ENCODE measurements around the gene NCBP1.
A peak's percentile ranks its signal among the peaks of the same experiment; 100 is the strongest.
"Not testable (repeated sequence)": the region's sequence is repeated elsewhere in the genome, so short reads cannot be mapped to it uniquely, and the experiment has no call there.

The NCBP1 gene

GRCh38 chr9:97632985-97633858, at the start of gene NCBP1, which contains the start of gene TSTD2:
Gene NCBP1 (plus strand): TSS chr9:97633821. CDS start chr9:97633882, 61 bp downstream.
Gene TSTD2 (minus strand): TSS chr9:97633368. CDS start chr9:97627562, 5,806 bp downstream.
- peak; percentile 92 to 98 for DNase-seq (ENCODE audit: low spot score in 2 of 2)
- Mint-ChIP-seq H3K27ac (peak within 1 kb of the TSS; percentile 98), H3K4me3 (peak within 1 kb of the TSS; percentile 93), H3K36me3 (peaks cover 32% of the 10 kb centered on the region), H3K4me1 (peaks cover 33% of the 10 kb centered on the region), H3K9me3 (no peaks in the 10 kb centered on the region)
- ATAC-seq = peak; percentile 94

DNA sequence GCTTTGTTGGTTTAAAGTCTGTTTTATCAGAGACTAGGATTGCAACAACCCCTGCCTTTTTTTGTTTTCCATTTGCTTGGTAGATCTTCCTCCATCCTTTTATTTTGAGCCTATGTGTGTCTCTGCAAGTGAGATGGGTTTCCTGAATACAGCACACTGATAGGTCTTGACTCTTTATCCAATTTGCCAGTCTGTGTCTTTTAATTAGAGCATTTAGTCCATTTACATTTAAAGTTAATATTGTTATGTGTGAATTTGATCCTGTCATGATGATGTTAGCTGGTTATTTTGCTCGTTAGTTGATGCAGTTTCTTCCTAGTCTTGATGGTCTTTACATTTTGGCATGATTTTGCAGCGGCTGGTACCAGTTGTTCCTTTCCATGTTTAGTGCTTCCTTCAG, 48.8 kb upstream of the NCBP1 start:
- ATAC-seq; H3K9me3 Mint-ChIP-seq; H3K4me1 Mint-ChIP-seq; H3K27ac Mint-ChIP-seq; DNase-seq (ENCODE audit: low spot score in 2 of 2); H3K4me3 Mint-ChIP-seq; H3K36me3 Mint-ChIP-seq: not testable (repeated sequence)

DNA sequence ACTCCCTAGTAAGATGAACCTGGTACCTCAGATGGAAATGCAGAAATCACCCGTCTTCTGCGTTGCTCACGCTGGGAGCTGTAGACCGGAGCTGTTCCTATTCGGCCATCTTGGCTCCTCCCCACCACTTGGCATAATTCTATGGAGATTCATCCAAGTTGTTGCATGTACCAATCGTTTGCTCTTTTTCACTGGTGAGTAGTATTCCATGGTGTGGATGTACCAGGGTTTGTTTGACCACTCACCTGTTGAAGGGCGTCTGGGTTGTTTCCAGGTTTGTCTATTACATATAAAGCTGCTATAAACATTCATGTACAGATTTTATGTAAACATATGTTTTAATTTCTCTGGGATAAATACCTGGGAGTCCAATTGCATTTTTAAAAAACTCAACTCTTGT, 46.7 kb upstream of the NCBP1 start:
- not testable (repeated sequence) for H3K27ac Mint-ChIP-seq; H3K4me3 Mint-ChIP-seq; H3K4me1 Mint-ChIP-seq; ATAC-seq; H3K36me3 Mint-ChIP-seq; H3K9me3 Mint-ChIP-seq; DNase-seq (ENCODE audit: low spot score in 2 of 2)

GRCh38 chr9:97591535-97591934, 42.1 kb upstream of the NCBP1 start:
- Mint-ChIP-seq H3K9me3 (no peaks in the 10 kb centered on the region), H3K4me1 (no peaks in the 10 kb centered on the region), H3K36me3 (no peaks in the 10 kb centered on the region), H3K27ac (no peak overlapping the region), H3K4me3 (no peak overlapping the region)
- DNase-seq (ENCODE audit: low spot score in 2 of 2) (no peak), ATAC-seq (no peak)

GRCh38 chr9:97592126-97592525, 41.5 kb upstream of the NCBP1 start:
- ATAC-seq (no peak), DNase-seq (ENCODE audit: low spot score in 2 of 2) (no peak)
- H3K4me1 Mint-ChIP-seq = no peaks in the 10 kb centered on the region
- H3K27ac Mint-ChIP-seq = no peak overlapping the region
- H3K4me3 Mint-ChIP-seq = no peak overlapping the region
- no peaks in the 10 kb centered on the region for H3K36me3 Mint-ChIP-seq
- no peaks in the 10 kb centered on the region for H3K9me3 Mint-ChIP-seq

- no peak for ATAC-seq
- DNase-seq (ENCODE audit: low spot score in 2 of 2) = no peak
- Mint-ChIP-seq H3K9me3 (no peaks in the 10 kb centered on the region), H3K36me3 (no peaks in the 10 kb centered on the region), H3K4me1 (peaks cover 7% of the 10 kb centered on the region), H3K4me3 (no peak overlapping the region), H3K27ac (no peak overlapping the region)
Measured at GRCh38 chr9:97593960-97594359, 39.7 kb upstream of the NCBP1 start.

GRCh38 chr9:97594381-97594921, 39.2 kb upstream of the NCBP1 start:
- Mint-ChIP-seq H3K36me3 (no peaks in the 10 kb centered on the region), H3K27ac (no peak overlapping the region), H3K4me3 (no peak overlapping the region), H3K4me1 (peaks cover 7% of the 10 kb centered on the region), H3K9me3 (no peaks in the 10 kb centered on the region)
- DNase-seq (ENCODE audit: low spot score in 2 of 2) (no peak), ATAC-seq (no peak)

DNA sequence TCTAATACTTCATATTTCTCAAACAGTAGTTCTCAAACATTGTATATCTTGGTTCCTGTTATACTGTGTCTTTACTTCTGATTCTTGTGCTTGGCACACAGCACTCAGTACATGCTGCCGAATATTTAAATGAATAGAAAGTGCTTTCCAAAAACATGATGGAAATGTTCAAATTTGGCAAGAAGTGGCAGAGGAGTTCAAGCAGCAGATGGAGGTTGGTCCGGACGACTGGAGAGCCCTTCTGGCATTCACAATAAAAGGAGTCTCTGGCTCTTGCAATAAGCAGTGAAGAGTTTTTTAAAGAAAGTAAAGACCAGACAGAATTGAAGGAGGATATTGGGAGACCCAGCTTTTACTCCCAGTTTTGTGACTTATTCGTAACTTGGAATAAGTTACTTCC, 36.7 kb upstream of the NCBP1 start:
- H3K9me3 Mint-ChIP-seq = no peaks in the 10 kb centered on the region
- H3K4me3 Mint-ChIP-seq = no peak overlapping the region
- ATAC-seq = no peak
- peak overlapping the region; percentile 24 for H3K27ac Mint-ChIP-seq
- peaks cover 7% of the 10 kb centered on the region for H3K4me1 Mint-ChIP-seq
- peaks cover 19% of the 10 kb centered on the region for H3K36me3 Mint-ChIP-seq
- no peak for DNase-seq (ENCODE audit: low spot score in 2 of 2)

GRCh38 chr9:97598461-97599288, 34.9 kb upstream of the NCBP1 start:
- Mint-ChIP-seq H3K9me3 (no peaks in the 10 kb centered on the region), H3K4me1 (peaks cover 7% of the 10 kb centered on the region), H3K27ac (no peak overlapping the region), H3K36me3 (peaks cover 34% of the 10 kb centered on the region), H3K4me3 (no peak overlapping the region)
- ATAC-seq = peak; percentile 88
- DNase-seq (ENCODE audit: low spot score in 2 of 2) = peak; percentile 58 to 82

GRCh38 chr9:97599314-97599846, 34.2 kb upstream of the NCBP1 start:
- peaks cover 7% of the 10 kb centered on the region for H3K4me1 Mint-ChIP-seq
- H3K36me3 Mint-ChIP-seq = peaks cover 40% of the 10 kb centered on the region
- H3K4me3 Mint-ChIP-seq = no peak overlapping the region
- DNase-seq (ENCODE audit: low spot score in 2 of 2) (no peak), ATAC-seq (no peak)
- H3K27ac Mint-ChIP-seq = no peak overlapping the region
- H3K9me3 Mint-ChIP-seq = no peaks in the 10 kb centered on the region

DNA sequence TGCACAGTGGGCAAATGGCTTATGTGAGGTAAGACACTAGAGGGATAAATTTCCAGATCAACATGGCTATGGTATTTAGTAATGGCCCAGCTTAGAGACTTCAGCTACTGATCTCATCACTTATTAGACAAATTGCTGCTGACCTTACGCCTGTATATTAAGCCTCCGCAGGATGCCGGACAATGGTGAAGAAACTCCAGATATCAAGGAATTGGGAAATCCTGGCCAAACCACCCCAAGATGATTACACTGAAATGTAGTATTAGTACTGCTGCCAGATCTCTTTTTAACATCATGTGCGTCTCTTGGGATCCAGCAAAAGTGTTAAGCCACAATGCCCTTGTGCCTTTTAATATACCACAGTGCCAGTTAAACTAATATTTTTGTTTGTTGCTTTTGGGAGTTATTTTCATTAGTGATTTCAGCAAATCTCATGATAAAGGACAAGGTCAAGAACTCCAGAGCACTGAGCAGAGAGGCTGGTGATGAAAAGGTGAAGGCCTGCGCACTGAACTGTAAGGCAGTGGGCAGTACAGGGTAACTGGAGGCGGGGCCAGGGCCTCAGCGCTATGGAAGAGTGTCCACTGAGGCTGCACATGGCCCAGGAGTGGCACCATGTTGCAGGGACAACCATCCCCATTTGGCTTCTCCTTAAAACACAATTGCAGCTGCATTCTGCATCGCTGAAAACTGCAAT, 32.9 kb upstream of the NCBP1 start:
- Mint-ChIP-seq H3K4me3 (no peak overlapping the region), H3K9me3 (no peaks in the 10 kb centered on the region), H3K27ac (no peak overlapping the region), H3K36me3 (peaks cover 53% of the 10 kb centered on the region), H3K4me1 (peaks cover 7% of the 10 kb centered on the region)
- ATAC-seq (no peak), DNase-seq (ENCODE audit: low spot score in 2 of 2) (no peak)

- Mint-ChIP-seq H3K9me3 (no peaks in the 10 kb centered on the region), H3K4me1 (peaks cover 7% of the 10 kb centered on the region), H3K36me3 (peaks cover 60% of the 10 kb centered on the region), H3K27ac (no peak overlapping the region), H3K4me3 (no peak overlapping the region)
- ATAC-seq (no peak), DNase-seq (ENCODE audit: low spot score in 2 of 2) (no peak)
Measured at GRCh38 chr9:97601228-97601898, 32.3 kb upstream of the NCBP1 start.

- H3K36me3 Mint-ChIP-seq = peaks cover 62% of the 10 kb centered on the region
- H3K27ac Mint-ChIP-seq = no peak overlapping the region
- DNase-seq (ENCODE audit: low spot score in 2 of 2) (no peak), ATAC-seq (no peak)
- H3K4me3 Mint-ChIP-seq = no peak overlapping the region
- H3K9me3 Mint-ChIP-seq = no peaks in the 10 kb centered on the region
- H3K4me1 Mint-ChIP-seq = peaks cover 7% of the 10 kb centered on the region
Measured at GRCh38 chr9:97602430-97602829, 31.2 kb upstream of the NCBP1 start.

DNA sequence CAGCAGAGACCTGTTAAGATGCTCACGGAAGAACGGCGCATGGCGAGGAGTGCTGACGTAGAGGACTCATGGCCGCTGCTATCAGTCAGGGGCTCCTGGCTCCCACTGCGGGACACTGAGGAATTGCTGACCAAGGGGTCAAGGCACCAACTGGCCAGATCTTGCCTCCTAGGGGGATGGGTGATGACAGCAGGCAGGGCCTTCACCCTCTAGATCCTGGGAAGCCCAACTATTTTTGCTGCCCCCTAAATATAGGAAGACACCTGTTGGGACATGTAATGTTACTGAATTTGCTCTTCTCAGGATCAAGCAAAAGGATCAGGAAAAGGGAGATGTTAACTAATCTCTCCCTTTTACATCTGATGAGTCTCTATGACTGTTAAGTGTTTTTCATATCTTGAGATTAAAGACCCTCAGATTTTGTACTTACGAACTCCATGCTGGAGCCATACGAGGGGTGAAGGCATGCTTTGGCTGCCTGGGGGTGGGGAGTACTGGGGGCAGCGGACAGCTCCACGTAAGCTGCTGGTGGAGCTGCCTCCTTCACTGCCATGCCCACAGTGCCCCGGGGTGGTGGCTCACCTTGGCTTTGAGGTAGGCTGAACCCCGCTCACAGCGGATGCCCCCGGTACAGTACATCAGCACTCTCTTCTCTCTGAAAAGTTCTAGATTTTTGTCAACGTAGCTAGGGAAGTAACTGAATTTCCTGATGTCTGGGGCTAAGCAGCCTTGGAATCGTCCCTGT, 28.5 kb upstream of the NCBP1 start:
- no peak overlapping the region for H3K27ac Mint-ChIP-seq
- DNase-seq (ENCODE audit: low spot score in 2 of 2) = no peak
- ATAC-seq = no peak
- no peak overlapping the region for H3K4me3 Mint-ChIP-seq
- H3K9me3 Mint-ChIP-seq = no peaks in the 10 kb centered on the region
- no peaks in the 10 kb centered on the region for H3K4me1 Mint-ChIP-seq
- peaks cover 64% of the 10 kb centered on the region for H3K36me3 Mint-ChIP-seq
